Heart left ventricle (tissue), 16 donors: ENCODE measurements around the gene LRP1. TPM values are rescaled to one million over a fixed set of nuclear protein-coding genes. Genes with fewer than 3 reads are reported as not detected.

Experiments used
- ATAC-seq, 4 donors: fragments of 200-7000 bp; cut with Tn5 transposase; one replicate each; pipeline ENCODE4 v1.9.1; 2020 to 2022; ENCODE audit warnings: moderate library complexity in 4 of 4, mild to moderate bottlenecking in 3 of 4, moderate number of reproducible peaks in 1 of 4
- DNase-seq, 5 donors: peaks; one replicate each; pipeline ENCODE4 v3.0.0-alpha.2; 2020
- H3K27ac ChIP-seq, 12 donors: fragments of 200-600 bp; sonication (generic) in 4 of 12; one replicate each; pipeline versions ENCODE4 v1.5.0 to v1.8.0; 2016 to 2022; ENCODE audit warnings: mild to moderate bottlenecking in 2 of 12
- H3K27me3 ChIP-seq, 9 donors: fragments of 200-600 bp; sonication (generic) in 2 of 9; one replicate each; pipeline versions ENCODE4 v1.5.1 to v1.8.0; 2016 to 2022; ENCODE audit warnings: mild to moderate bottlenecking in 3 of 9
- H3K36me3 ChIP-seq, 9 donors: fragments of 200-600 bp; sonication (generic) in 2 of 9; one replicate each; pipeline versions ENCODE4 v1.5.0 to v1.8.0; 2018 to 2022; ENCODE audit warnings: mild to moderate bottlenecking in 2 of 9
- H3K4me1 ChIP-seq, 12 donors: fragments of 200-600 bp; sonication (generic) in 4 of 12; one replicate each; pipeline versions ENCODE4 v1.5.0 to v1.8.0; 2016 to 2022; ENCODE audit warnings: mild to moderate bottlenecking in 3 of 12
- H3K4me3 ChIP-seq, 12 donors: fragments of 200-600 bp; sonication (generic) in 4 of 12; one replicate each; pipeline versions ENCODE4 v1.5.0 to v1.8.0; 2017 to 2022; ENCODE audit warnings: mild to moderate bottlenecking in 9 of 12, moderate library complexity in 4 of 12
- H3K9me3 ChIP-seq, 12 donors: fragments of 200-600 bp; sonication (generic) in 4 of 12; one replicate each; pipeline versions ENCODE4 v1.5.0 to v1.8.0; 2016 to 2022; ENCODE audit warnings: mild to moderate bottlenecking in 1 of 12
- CTCF ChIP-seq, 12 donors: fragments of 200-600 bp; sonication (generic) in 4 of 12; IDR thresholded peaks; one replicate each; pipeline versions ENCODE4 v1.5.0 to v1.8.0; 2018 to 2022; ENCODE audit warnings: antibody characterized with exemption in 12 of 12, mild to moderate bottlenecking in 5 of 12
- POLR2A ChIP-seq, 2 donors: fragments of 450-650 bp; IDR thresholded peaks; one replicate each; pipeline ENCODE4 v1.6.1; 2017; ENCODE audit warnings: antibody characterized with exemption in 2 of 2, mild to moderate bottlenecking in 2 of 2, moderate library complexity in 2 of 2
- WGBS, 4 donors: extraction: QIAGEN DNeasy Blood & Tissue Kit in 2 of 4; methylation state at CpG; one replicate each; pipeline versions ENCODE4 v1.1.5 to v1.1.7; 2013 to 2018; 5-methylcytosine and 5-hydroxymethylcytosine counted together
- intact Hi-C, 10 donors: fragments of 100-400 bp; cut with DNase I; formaldehyde crosslinking; loops; one replicate each; pipeline versions ENCODE4 v1.11.1 to v1.14.2; 2022
- polyA plus RNA-seq, 2 donors: library from polyadenylated mRNA; stranded (reverse); fragments of 200-250 nt; gene quantifications; one replicate each; pipeline ENCODE4 v1.2.3, GENCODE V29; 2013
- total RNA-seq, 9 donors: library from RNA; depleted of rRNA in 2 of 9; stranded (reverse); fragments of >200 nt in 2 of 9; fragmentation: NEBNext Ultra II Directional in 3 of 9; extraction: Animal tissue kit (Norgen Biotek cat#: 25700) in 3 of 9; gene quantifications; one replicate each; pipeline versions ENCODE4 v1.1.0 to v1.2.4, GENCODE V29; 2016 to 2023
- donor health status: ischemic (EF 13 %, LVEDD 7.1; RV severe dilation, severe dysfunction).
- donor health status: healthy with polysubstance abuse.
- donor health status: DM: no; HTN: yes; CAD: no.
- donor health status: DM: no; HTN: no; CAD: no.
- donor health status: ischemic (EF 25% LVEDD 6.9; RV normal size, moderate dysfunction).
- donor health status: ischemic (EF 25% LVEDD 5.7; RV mildly dilated, moderate dysfunction).
- donor health status: healthy.
- donor health status: DM: yes; HTN: yes; CAD: no.
- donor health status: ischemic (EF 35%, LVEDD 5.7; RV mildly dilated, moderate dysfunction).
- donor health status: nonischemic (EF 11% LVEDD 7.7; RV severe dilation, severe dysfunction).
- donor health status: DM: yes; HTN: yes; CAD: no.
- donor health status: PGD.
- donor health status: ischemic (EF 29% LVEDD 5.4; RV normal size, mild dysfunction).
- donor health status: nonischemic (EF 23%, LVEDD 6.1; RV moderate dilation, normal function).

The LRP1 gene
- total and polyA plus RNA-seq, 11 donors, result 23.0 to 316 (median 69.0) TPM

GRCh38 chr12:57215065-57215464, 86.8 kb downstream of the LRP1 start:
- H3K27ac ChIP-seq, result no peak overlapping the region
- H3K27me3 ChIP-seq, result peaks cover 7 to 56% (median 37%) of the 10 kb centered on the region in 9 donors
- 29 to 41% (median 39%) methylated on average over 9 to 11 of the region's 11 CpGs for WGBS, 4 donors
- DNase-seq (no peak), ATAC-seq (no peak)
- no peaks in the 10 kb centered on the region for H3K9me3 ChIP-seq
- H3K4me1 ChIP-seq, result peaks cover 8 to 45% (median 33%) of the 10 kb centered on the region in 12 donors
- intact Hi-C loops, result loop anchor here in 6 of 10 donors (2.0 to 5.0 kb wide), 5 partner anchors 16 to 242 kb away; partner anchors contain the start of genes GLI1 (in 1 of the 6) and INHBE (in 1 of the 6)
- H3K4me3 ChIP-seq, result no peak overlapping the region
- TF ChIP-seq CTCF (IDR thresholded peaks at IDR 0.05) (no peak), POLR2A (IDR thresholded peaks at IDR 0.05) (no peak)
- H3K36me3 ChIP-seq, result peaks cover 0 to 28% (median 20%) of the 10 kb centered on the region in 9 donors

DNA sequence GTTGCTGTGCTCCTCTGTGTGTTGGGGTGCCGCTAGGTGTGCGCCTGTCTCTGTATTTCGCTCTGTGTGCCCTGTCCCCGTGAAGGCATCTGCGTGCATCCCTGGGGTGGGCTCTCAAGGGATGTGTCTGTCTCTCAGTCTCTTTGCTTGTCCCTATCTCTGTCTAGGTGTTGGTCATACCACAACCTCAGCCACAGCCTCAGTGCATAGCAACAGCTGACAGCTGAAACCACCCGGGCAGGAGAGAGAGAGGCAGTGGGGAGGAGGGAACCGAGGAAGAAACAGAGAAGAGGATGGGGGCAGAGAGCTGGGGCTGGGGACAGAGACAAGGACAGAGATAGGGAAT, 87.4 kb downstream of the LRP1 start:
- Histone ChIP-seq H3K4me1 (peaks cover 8 to 45% (median 33%) of the 10 kb centered on the region in 12 donors), H3K27me3 (peaks cover 9 to 61% (median 41%) of the 10 kb centered on the region in 9 donors), H3K9me3 (no peaks in the 10 kb centered on the region), H3K27ac (no peak overlapping the region), H3K4me3 (peak overlapping the region in 2 of 12 donors; percentile 59 to 66), H3K36me3 (peaks cover 0 to 22% (median 16%) of the 10 kb centered on the region in 9 donors)
- 22 to 47% (median 23%) methylated on average over 7 of the region's 7 CpGs for WGBS, 4 donors
- DNase-seq (no peak), ATAC-seq (no peak)
- TF ChIP-seq CTCF (IDR thresholded peaks at IDR 0.05) (no peak), POLR2A (IDR thresholded peaks at IDR 0.05) (no peak)
- intact Hi-C loops, result loop anchor here in 6 of 10 donors (2.0 to 5.0 kb wide), 5 partner anchors 15 to 242 kb away; partner anchors contain the start of genes GLI1 (in 1 of the 6) and INHBE (in 1 of the 6)

DNA sequence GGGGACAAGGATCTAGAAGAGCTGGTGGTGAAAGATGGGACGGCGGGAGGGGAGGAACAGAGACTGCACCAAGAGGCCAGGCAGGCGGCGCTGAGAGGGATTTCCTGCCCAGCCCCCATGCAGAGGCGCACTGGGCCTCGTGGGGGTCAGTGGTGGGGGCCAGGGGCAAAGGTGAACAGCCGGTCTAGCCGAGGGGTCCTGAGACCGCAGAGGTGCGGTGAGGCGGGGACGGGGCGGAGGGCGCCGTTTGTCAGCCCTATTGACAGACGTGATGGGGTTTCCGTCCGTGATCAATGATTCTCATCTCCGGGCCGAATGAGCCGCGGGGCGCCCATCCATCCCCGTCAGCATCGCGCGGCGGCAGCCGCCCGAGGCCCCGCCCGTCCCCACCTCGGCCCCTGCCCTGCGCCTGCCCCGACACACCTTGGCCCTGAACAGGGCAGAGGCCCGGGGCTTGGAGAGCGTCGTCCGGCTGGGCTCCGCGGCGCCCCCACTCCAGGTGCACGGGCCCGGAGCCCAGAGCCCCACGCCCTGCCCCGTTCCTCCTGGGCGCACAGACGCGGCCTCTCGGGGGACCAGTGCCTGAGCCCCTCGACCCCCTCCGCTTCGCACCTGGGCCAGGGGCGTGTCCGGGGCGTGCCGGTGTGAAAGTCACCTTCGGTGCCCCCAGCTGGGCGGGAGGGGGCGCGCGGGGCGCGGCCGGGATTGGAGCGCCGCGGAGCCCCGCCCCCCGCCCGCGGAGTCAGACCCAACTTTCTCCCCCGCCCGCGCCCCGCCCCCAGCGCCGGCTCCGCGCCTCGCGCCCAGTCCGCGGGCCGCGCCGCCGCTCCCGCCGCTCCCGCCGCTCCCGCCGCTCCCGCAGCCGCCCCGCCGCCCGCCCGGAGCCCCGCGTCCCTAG, 88.0 kb downstream of the LRP1 start, which contains the start of gene NXPH4:
Gene NXPH4 (plus strand): TSS at position 781 of the 898 bp plus-strand sequence. CDS start 176 bp downstream, outside the sequence.
- 1 to 9% (median 3%) methylated on average over 13 to 102 of the region's 102 CpGs for WGBS, 4 donors
- no peak within 1 kb of the TSS for H3K27ac ChIP-seq
- DNase-seq, result peak in 3 of 5 donors; percentile 49 to 72 (median 64)
- peaks cover 9 to 64% (median 45%) of the 10 kb centered on the region in 9 donors for H3K27me3 ChIP-seq
- H3K4me1 ChIP-seq, result peaks cover 8 to 45% (median 33%) of the 10 kb centered on the region in 12 donors
- intact Hi-C loops, result loop anchor here in 1 of 10 donors (5.0 kb wide), 1 partner anchor 241 kb away; the partner anchor contains the start of genes GLI1 and INHBE
- H3K9me3 ChIP-seq, result no peaks in the 10 kb centered on the region
- peaks cover 0 to 16% (median 10%) of the 10 kb centered on the region in 9 donors for H3K36me3 ChIP-seq
- TF ChIP-seq POLR2A (IDR thresholded peaks at IDR 0.05), result no peak
- TF ChIP-seq CTCF (IDR thresholded peaks at IDR 0.05), result peak in 1 of 12 donors; percentile 12
- ATAC-seq, result peak in 2 of 4 donors; percentile 1 to 4
- H3K4me3 ChIP-seq, result peak within 1 kb of the TSS; percentile 36 to 66 (median 56)
